ENCODE results near the gene LIPC. TPM values are rescaled to one million over a fixed set of nuclear protein-coding genes. Genes with fewer than 3 reads are reported as not detected.

Gene LIPC
- total and polyA plus RNA-seq, 2 donors (not counting 1 experiment from before 2014, with no cell fraction given), result 0.82 to 4.0 TPM

DNA sequence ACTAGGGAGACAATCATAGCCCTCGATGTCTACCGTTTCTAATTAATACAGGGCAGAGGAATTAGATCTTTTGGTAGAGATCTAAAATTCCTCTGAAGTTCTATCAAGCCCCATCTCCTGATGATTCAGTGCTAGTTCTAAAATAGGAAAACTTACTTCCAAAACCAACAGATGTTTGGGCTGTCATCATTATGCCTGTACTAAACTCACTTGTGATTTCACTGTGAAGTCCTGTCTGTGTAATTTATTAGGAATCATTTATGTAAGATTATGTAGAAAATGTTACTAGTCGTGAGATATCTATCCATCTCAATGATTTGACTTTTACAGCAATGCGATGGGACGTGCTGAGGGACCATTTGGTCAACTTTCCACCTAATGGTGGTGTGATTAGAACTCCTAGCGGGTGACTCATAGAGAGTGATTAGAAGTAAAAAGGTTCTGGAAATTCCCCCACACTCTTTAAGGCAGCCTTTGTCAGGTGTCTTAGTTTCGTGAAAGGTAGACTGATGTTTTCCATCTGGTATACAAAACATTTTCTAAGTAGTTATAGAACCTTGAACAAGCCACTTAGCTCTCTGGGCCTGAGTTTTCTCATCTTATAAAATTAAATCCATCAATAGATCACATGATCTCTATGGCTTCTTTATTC is 34.2 kb downstream of the LIPC start:
- Histone ChIP-seq H3K27me3 (ENCODE audit: control insufficient read depth, insufficient read depth, low read length) (no peaks in the 10 kb centered on the region), H3K27ac (ENCODE audit: insufficient read depth, low read length) (no peak overlapping the region), H3K79me2 (ENCODE audit: control insufficient read depth, insufficient read depth, low read length) (no peaks in the 10 kb centered on the region), H3K4me3 (replicated peaks in 1 of 4; ENCODE audit: control extremely low read depth in 1 of 4, insufficient read depth in 1 of 4, low read depth in 3 of 4, low read length in 4 of 4) (no peak overlapping the region), H3K36me3 (ENCODE audit: control insufficient read depth, insufficient read depth, low read length) (no peaks in the 10 kb centered on the region), H4K20me1 (ENCODE audit: control insufficient read depth, extremely low read depth, insufficient read depth, low read length) (no peaks in the 10 kb centered on the region), H3K9me3 (ENCODE audit: control insufficient read depth, insufficient read depth, low read depth, low read length) (no peaks in the 10 kb centered on the region), H3K4me1 (ENCODE audit: control insufficient read depth, extremely low read depth, insufficient read depth, low read length) (peaks cover 8% of the 10 kb centered on the region), H3K4me2 (ENCODE audit: extremely low read depth, insufficient read depth, low read length) (no peak overlapping the region), H3K9ac (ENCODE audit: insufficient read depth, low read length) (no peak overlapping the region), H2AFZ (ENCODE audit: low read length) (no peak overlapping the region)
- peak in 1 of 2 donors; percentile 44 for DNase-seq (ENCODE audit: low read depth in 2 of 2)
- TF ChIP-seq, protein P1, sequence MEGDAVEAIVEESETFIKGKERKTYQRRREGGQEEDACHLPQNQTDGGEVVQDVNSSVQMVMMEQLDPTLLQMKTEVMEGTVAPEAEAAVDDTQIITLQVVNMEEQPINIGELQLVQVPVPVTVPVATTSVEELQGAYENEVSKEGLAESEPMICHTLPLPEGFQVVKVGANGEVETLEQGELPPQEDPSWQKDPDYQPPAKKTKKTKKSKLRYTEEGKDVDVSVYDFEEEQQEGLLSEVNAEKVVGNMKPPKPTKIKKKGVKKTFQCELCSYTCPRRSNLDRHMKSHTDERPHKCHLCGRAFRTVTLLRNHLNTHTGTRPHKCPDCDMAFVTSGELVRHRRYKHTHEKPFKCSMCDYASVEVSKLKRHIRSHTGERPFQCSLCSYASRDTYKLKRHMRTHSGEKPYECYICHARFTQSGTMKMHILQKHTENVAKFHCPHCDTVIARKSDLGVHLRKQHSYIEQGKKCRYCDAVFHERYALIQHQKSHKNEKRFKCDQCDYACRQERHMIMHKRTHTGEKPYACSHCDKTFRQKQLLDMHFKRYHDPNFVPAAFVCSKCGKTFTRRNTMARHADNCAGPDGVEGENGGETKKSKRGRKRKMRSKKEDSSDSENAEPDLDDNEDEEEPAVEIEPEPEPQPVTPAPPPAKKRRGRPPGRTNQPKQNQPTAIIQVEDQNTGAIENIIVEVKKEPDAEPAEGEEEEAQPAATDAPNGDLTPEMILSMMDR (conservative IDR thresholded peaks at IDR 0.05 in 1 of 2, IDR thresholded peaks at IDR 0.05 in 1 of 2; ENCODE audit: low read depth in 1 of 2, low read length in 2 of 2), result no peak
- TF ChIP-seq EZH2 (IDR thresholded peaks at IDR 0.05; ENCODE audit: low read length, missing control alignments), result no peak

DNA sequence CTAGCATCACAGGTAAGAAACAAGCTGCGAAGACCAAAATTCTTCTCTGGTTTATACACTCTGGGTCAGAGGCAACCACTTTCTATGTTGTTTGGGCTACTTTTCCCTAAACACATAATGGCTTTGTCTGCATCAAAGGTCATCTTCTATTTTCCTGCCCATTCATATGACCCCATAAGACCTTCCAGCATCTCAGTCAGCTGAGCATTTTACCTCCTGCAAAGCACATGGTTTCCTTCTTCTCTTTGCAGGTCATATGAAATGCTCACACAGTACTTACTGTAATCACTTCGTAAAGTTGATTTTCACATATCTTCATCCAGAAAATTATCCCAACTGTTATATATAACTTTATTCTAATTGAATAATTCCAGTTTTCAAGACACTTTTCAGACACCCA is 34.8 kb downstream of the LIPC start:
- H2AFZ ChIP-seq (ENCODE audit: low read length), result no peak overlapping the region
- peaks cover 8% of the 10 kb centered on the region for H3K4me1 ChIP-seq (ENCODE audit: control insufficient read depth, extremely low read depth, insufficient read depth, low read length)
- no peak for DNase-seq (ENCODE audit: low read depth in 2 of 2)
- no peaks in the 10 kb centered on the region for H4K20me1 ChIP-seq (ENCODE audit: control insufficient read depth, extremely low read depth, insufficient read depth, low read length)
- TF ChIP-seq EZH2 (IDR thresholded peaks at IDR 0.05; ENCODE audit: low read length, missing control alignments), result no peak
- TF ChIP-seq, protein P1 (conservative IDR thresholded peaks at IDR 0.05 in 1 of 2, IDR thresholded peaks at IDR 0.05 in 1 of 2; ENCODE audit: low read depth in 1 of 2, low read length in 2 of 2), result no peak
- H3K36me3 ChIP-seq (ENCODE audit: control insufficient read depth, insufficient read depth, low read length), result no peaks in the 10 kb centered on the region
- no peaks in the 10 kb centered on the region for H3K27me3 ChIP-seq (ENCODE audit: control insufficient read depth, insufficient read depth, low read length)
- no peak overlapping the region for H3K4me2 ChIP-seq (ENCODE audit: extremely low read depth, insufficient read depth, low read length)
- H3K9me3 ChIP-seq (ENCODE audit: control insufficient read depth, insufficient read depth, low read depth, low read length), result no peaks in the 10 kb centered on the region
- no peaks in the 10 kb centered on the region for H3K79me2 ChIP-seq (ENCODE audit: control insufficient read depth, insufficient read depth, low read length)
- no peak overlapping the region for H3K27ac ChIP-seq (ENCODE audit: insufficient read depth, low read length)
- H3K9ac ChIP-seq (ENCODE audit: insufficient read depth, low read length), result no peak overlapping the region
- H3K4me3 ChIP-seq (replicated peaks in 1 of 4; ENCODE audit: control extremely low read depth in 1 of 4, insufficient read depth in 1 of 4, low read depth in 3 of 4, low read length in 4 of 4), result no peak overlapping the region

DNA sequence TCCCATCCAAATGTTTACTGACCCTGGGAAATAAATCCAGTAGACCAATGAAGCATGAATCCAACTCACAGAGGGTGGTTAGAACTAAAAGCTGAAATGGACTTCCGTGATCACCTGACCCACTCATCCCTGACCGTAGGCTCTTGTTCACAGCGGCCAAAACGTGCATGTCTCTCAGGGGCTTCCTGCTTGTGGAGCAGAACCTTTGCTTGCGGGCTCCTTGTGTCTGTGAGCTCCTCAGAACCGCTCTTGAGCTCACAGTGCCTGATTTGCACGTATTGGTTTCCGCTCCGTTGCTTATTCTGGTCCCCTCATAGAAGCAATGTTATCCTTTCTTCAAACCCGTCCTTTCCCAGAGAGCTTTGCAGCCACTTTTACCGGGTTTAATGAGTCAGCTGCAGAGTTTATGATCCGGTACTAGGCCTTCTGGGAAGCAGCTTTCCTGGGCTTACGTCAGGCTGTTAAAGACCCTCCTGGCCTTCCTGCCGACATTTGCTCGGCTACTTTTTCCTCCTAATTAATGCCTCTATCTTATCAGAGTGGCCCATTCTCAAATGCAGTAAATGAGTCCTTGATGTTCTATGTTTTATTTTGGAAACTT is 35.4 kb downstream of the LIPC start:
- H3K4me1 ChIP-seq (ENCODE audit: control insufficient read depth, extremely low read depth, insufficient read depth, low read length), result peaks cover 8% of the 10 kb centered on the region
- H2AFZ ChIP-seq (ENCODE audit: low read length), result no peak overlapping the region
- no peaks in the 10 kb centered on the region for H3K27me3 ChIP-seq (ENCODE audit: control insufficient read depth, insufficient read depth, low read length)
- H3K9ac ChIP-seq (ENCODE audit: insufficient read depth, low read length), result no peak overlapping the region
- no peak overlapping the region for H3K27ac ChIP-seq (ENCODE audit: insufficient read depth, low read length)
- peak in 1 of 2 donors; percentile 34 for DNase-seq (ENCODE audit: low read depth in 2 of 2)
- no peaks in the 10 kb centered on the region for H3K36me3 ChIP-seq (ENCODE audit: control insufficient read depth, insufficient read depth, low read length)
- H4K20me1 ChIP-seq (ENCODE audit: control insufficient read depth, extremely low read depth, insufficient read depth, low read length), result no peaks in the 10 kb centered on the region
- H3K9me3 ChIP-seq (ENCODE audit: control insufficient read depth, insufficient read depth, low read depth, low read length), result no peaks in the 10 kb centered on the region
- H3K79me2 ChIP-seq (ENCODE audit: control insufficient read depth, insufficient read depth, low read length), result no peaks in the 10 kb centered on the region
- H3K4me3 ChIP-seq (replicated peaks in 1 of 4; ENCODE audit: control extremely low read depth in 1 of 4, insufficient read depth in 1 of 4, low read depth in 3 of 4, low read length in 4 of 4), result no peak overlapping the region
- H3K4me2 ChIP-seq (ENCODE audit: extremely low read depth, insufficient read depth, low read length), result no peak overlapping the region
- TF ChIP-seq, protein P1 (conservative IDR thresholded peaks at IDR 0.05 in 1 of 2, IDR thresholded peaks at IDR 0.05 in 1 of 2; ENCODE audit: low read depth in 1 of 2, low read length in 2 of 2), result no peak
- no peak for TF ChIP-seq EZH2 (IDR thresholded peaks at IDR 0.05; ENCODE audit: low read length, missing control alignments)
